ENCODE measurements around the gene TRAPPC3.

Gene TRAPPC3

DNA sequence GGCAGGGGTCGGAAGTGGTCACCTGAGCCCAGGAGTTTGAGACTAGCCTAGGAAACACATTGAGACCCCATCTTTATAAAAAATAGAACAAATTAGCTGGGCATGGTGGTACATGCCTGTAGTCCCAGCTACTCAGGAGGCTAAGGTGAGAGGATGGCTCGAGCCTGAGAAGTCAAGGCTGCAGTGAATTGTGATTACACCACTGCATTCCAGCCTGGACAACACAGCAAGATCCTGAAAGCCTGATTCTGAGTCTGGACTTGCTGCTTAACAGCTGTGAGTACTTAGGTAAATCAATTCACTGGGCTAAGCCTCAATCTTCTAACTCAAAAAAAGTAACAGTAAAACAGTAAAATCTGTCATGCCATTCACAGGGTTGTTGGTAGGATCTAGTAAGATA lies 4.9 kb downstream of the TRAPPC3 start:
- Histone ChIP-seq H3K27ac (ENCODE audit: low read length) (no peak overlapping the region), H3K9ac (ENCODE audit: low read length) (no peak overlapping the region), H3K36me3 (ENCODE audit: control insufficient read depth, low read depth, low read length) (peaks cover 6% of the 10 kb centered on the region), H3K9me3 (ENCODE audit: control insufficient read depth, low read depth, low read length) (no peaks in the 10 kb centered on the region), H3K4me1 (ENCODE audit: control insufficient read depth, low read depth, low read length) (no peaks in the 10 kb centered on the region), H3K27me3 (ENCODE audit: control insufficient read depth, insufficient read depth, low read length) (no peaks in the 10 kb centered on the region), H3K4me3 (ENCODE audit: low read length) (no peak overlapping the region)

DNA sequence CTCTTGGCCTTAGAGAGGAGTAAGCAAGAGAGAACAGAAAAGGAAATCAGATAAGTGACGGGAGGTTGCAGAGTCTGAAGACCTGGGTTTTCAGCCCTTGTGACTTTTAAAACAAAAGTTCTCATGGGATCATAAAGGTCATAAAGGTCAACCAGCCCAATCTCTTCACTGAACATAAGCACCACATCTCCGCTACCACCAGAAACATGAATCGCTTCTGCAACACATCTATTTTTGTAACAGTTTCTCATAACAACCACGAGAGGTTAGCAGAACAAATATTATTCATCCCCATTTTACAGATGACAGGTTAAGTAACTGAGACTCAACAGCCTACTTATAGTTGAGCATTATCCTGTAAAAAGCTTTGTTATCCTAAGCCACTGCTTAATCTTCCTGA lies 5.9 kb downstream of the TRAPPC3 start:
- Histone ChIP-seq H3K27me3 (ENCODE audit: control insufficient read depth, insufficient read depth, low read length) (no peaks in the 10 kb centered on the region), H3K4me3 (ENCODE audit: low read length) (no peak overlapping the region), H3K36me3 (ENCODE audit: control insufficient read depth, low read depth, low read length) (peaks cover 8% of the 10 kb centered on the region), H3K27ac (ENCODE audit: low read length) (no peak overlapping the region), H3K9ac (ENCODE audit: low read length) (no peak overlapping the region), H3K4me1 (ENCODE audit: control insufficient read depth, low read depth, low read length) (no peaks in the 10 kb centered on the region), H3K9me3 (ENCODE audit: control insufficient read depth, low read depth, low read length) (no peaks in the 10 kb centered on the region)

- Histone ChIP-seq H3K4me1 (ENCODE audit: control insufficient read depth, low read depth, low read length) (no peaks in the 10 kb centered on the region), H3K36me3 (ENCODE audit: control insufficient read depth, low read depth, low read length) (peaks cover 16% of the 10 kb centered on the region), H3K9me3 (ENCODE audit: control insufficient read depth, low read depth, low read length) (no peaks in the 10 kb centered on the region), H3K27me3 (ENCODE audit: control insufficient read depth, insufficient read depth, low read length) (no peaks in the 10 kb centered on the region), H3K9ac (ENCODE audit: low read length) (no peak overlapping the region), H3K27ac (ENCODE audit: low read length) (no peak overlapping the region), H3K4me3 (ENCODE audit: low read length) (no peak overlapping the region)
These were observed 7.2 kb downstream of the TRAPPC3 start for GRCh38 chr1:36142121-36142520.

DNA sequence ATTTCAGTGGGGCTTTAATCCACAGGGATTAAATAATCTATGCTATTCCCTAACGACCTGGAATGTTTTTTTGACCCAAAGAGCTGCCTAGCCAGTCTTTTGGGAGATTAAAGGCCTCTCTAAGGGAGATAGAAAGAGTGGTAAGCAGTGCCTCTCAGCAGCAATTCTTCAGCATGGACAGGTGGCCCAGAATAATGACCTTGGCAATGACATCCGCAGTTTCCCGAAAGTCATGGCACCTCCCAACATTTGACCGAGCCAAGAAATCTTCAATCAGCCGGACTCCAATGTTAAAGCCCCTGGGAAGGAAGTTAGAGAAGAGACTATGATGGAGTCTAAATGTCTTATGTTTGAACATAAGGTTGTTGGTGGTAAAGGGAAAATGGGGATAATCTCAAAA lies 9.8 kb downstream of the TRAPPC3 start:
- Histone ChIP-seq H3K9ac (ENCODE audit: low read length) (no peak overlapping the region), H3K27me3 (ENCODE audit: control insufficient read depth, insufficient read depth, low read length) (no peaks in the 10 kb centered on the region), H3K4me1 (ENCODE audit: control insufficient read depth, low read depth, low read length) (no peaks in the 10 kb centered on the region), H3K36me3 (ENCODE audit: control insufficient read depth, low read depth, low read length) (peaks cover 22% of the 10 kb centered on the region), H3K4me3 (ENCODE audit: low read length) (no peak overlapping the region), H3K27ac (ENCODE audit: low read length) (no peak overlapping the region), H3K9me3 (ENCODE audit: control insufficient read depth, low read depth, low read length) (no peaks in the 10 kb centered on the region)

DNA sequence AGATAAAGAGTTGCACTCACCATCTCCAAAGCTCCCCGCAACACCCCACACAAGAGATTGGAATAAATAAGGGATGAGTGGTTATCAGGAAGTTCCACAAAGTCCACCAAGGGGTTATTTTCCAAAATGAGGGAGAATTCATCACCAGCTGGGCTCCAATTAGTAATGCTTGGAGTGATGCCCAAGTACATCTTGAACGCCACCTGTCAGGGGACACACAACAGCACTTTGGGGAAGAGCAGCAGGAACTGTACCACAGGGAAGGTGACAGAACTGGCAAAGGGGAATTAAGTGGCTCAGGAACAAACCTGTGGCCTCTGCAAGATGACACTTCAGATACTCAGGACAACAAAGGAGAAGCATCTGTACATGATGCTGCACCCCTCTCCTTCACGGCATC lies 11.5 kb downstream of the TRAPPC3 start:
- Histone ChIP-seq H3K4me1 (ENCODE audit: control insufficient read depth, low read depth, low read length) (no peaks in the 10 kb centered on the region), H3K36me3 (ENCODE audit: control insufficient read depth, low read depth, low read length) (peaks cover 22% of the 10 kb centered on the region), H3K9ac (ENCODE audit: low read length) (no peak overlapping the region), H3K9me3 (ENCODE audit: control insufficient read depth, low read depth, low read length) (no peaks in the 10 kb centered on the region), H3K27ac (ENCODE audit: low read length) (no peak overlapping the region), H3K4me3 (ENCODE audit: low read length) (no peak overlapping the region), H3K27me3 (ENCODE audit: control insufficient read depth, insufficient read depth, low read length) (no peaks in the 10 kb centered on the region)

- Histone ChIP-seq H3K4me1 (ENCODE audit: control insufficient read depth, low read depth, low read length) (no peaks in the 10 kb centered on the region), H3K36me3 (ENCODE audit: control insufficient read depth, low read depth, low read length) (peaks cover 22% of the 10 kb centered on the region), H3K27ac (ENCODE audit: low read length) (no peak overlapping the region), H3K9ac (ENCODE audit: low read length) (no peak overlapping the region), H3K4me3 (ENCODE audit: low read length) (no peak overlapping the region), H3K27me3 (ENCODE audit: control insufficient read depth, insufficient read depth, low read length) (no peaks in the 10 kb centered on the region), H3K9me3 (ENCODE audit: control insufficient read depth, low read depth, low read length) (no peaks in the 10 kb centered on the region)
These were observed 12.1 kb downstream of the TRAPPC3 start for GRCh38 chr1:36137226-36137625.

- Histone ChIP-seq H3K27me3 (ENCODE audit: control insufficient read depth, insufficient read depth, low read length) (no peaks in the 10 kb centered on the region), H3K4me1 (ENCODE audit: control insufficient read depth, low read depth, low read length) (no peaks in the 10 kb centered on the region), H3K27ac (ENCODE audit: low read length) (no peak overlapping the region), H3K36me3 (ENCODE audit: control insufficient read depth, low read depth, low read length) (peaks cover 22% of the 10 kb centered on the region), H3K9me3 (ENCODE audit: control insufficient read depth, low read depth, low read length) (no peaks in the 10 kb centered on the region), H3K4me3 (ENCODE audit: low read length) (no peak overlapping the region), H3K9ac (ENCODE audit: low read length) (no peak overlapping the region)
These were observed 12.8 kb downstream of the TRAPPC3 start for GRCh38 chr1:36136535-36136934.

DNA sequence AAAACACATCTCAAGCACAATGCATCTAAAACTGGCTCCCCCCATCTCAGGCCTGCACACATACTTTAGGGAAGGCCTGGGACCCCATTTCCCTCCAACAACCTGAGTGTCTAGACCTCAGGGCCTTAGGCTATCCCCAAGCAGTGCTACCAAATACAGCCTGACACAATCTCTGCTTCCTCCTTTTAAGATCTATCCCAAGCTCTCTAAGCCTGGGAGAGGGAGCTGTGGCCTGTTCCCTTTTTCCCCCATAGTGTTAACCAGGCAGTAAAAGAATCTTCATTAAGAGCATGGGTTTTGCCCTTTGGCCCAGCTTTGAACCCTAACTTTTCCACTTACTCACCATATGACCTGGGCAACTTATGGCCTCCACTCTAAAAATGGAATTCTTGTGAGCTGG lies 13.5 kb downstream of the TRAPPC3 start:
- Histone ChIP-seq H3K27me3 (ENCODE audit: control insufficient read depth, insufficient read depth, low read length) (no peaks in the 10 kb centered on the region), H3K4me1 (ENCODE audit: control insufficient read depth, low read depth, low read length) (no peaks in the 10 kb centered on the region), H3K9ac (ENCODE audit: low read length) (no peak overlapping the region), H3K4me3 (ENCODE audit: low read length) (no peak overlapping the region), H3K9me3 (ENCODE audit: control insufficient read depth, low read depth, low read length) (no peaks in the 10 kb centered on the region), H3K36me3 (ENCODE audit: control insufficient read depth, low read depth, low read length) (peaks cover 22% of the 10 kb centered on the region), H3K27ac (ENCODE audit: low read length) (no peak overlapping the region)

GRCh38 chr1:36135330-36135667 lies 14.0 kb downstream of the TRAPPC3 start:
- peaks cover 22% of the 10 kb centered on the region for H3K36me3 ChIP-seq (ENCODE audit: control insufficient read depth, low read depth, low read length)
- H3K4me1 ChIP-seq (ENCODE audit: control insufficient read depth, low read depth, low read length) = no peaks in the 10 kb centered on the region
- H3K27me3 ChIP-seq (ENCODE audit: control insufficient read depth, insufficient read depth, low read length) = no peaks in the 10 kb centered on the region
- no peak overlapping the region for H3K27ac ChIP-seq (ENCODE audit: low read length)
- H3K9me3 ChIP-seq (ENCODE audit: control insufficient read depth, low read depth, low read length) = no peaks in the 10 kb centered on the region
- H3K4me3 ChIP-seq (ENCODE audit: low read length) = no peak overlapping the region
- H3K9ac ChIP-seq (ENCODE audit: low read length) = no peak overlapping the region

DNA sequence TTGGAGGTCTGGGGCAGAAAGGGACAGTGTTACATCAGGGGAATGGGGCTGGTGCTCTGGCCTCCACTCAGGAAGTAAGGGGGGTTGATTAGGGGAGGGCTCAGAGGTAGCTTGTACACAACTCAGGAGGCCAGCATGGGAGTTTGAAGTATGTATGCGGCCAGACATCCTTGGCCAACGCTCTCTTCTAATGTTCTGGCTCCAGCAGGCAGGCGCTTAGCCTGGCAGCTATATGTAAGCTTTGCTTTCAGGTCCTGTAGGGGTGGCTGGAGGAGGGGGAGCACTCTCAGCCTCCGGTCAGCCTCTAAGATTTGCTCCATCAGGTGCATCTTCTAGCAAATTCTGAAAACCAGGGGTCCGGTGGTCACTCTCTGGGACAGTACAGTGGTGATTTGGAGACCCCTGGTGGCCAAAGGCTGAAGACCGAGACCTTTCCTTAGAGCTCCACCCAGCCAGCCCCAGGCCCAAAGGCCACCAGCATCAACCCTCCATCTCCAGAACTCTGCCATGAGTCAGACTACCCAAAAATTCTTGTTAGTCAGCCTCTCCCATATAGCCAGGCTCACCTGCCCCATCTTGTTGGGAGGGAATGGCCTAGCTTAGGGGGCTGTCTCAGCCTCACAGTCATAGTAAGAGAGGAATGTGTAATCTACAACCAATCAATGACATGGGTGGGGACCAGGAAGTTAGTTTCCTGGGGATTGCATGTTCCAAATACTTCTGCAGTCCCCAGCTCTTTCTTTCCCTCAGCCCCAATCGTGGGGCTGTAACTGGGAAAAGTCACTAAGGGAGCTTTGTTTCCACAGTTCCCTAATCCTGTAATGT lies 14.6 kb downstream of the TRAPPC3 start:
- Histone ChIP-seq H3K9ac (ENCODE audit: low read length) (no peak overlapping the region), H3K27ac (ENCODE audit: low read length) (no peak overlapping the region), H3K27me3 (ENCODE audit: control insufficient read depth, insufficient read depth, low read length) (no peaks in the 10 kb centered on the region)

GRCh38 chr1:36134031-36134430 lies 15.3 kb downstream of the TRAPPC3 start:
- Histone ChIP-seq H3K4me1 (ENCODE audit: control insufficient read depth, low read depth, low read length) (no peaks in the 10 kb centered on the region), H3K4me3 (ENCODE audit: low read length) (no peak overlapping the region), H3K9ac (ENCODE audit: low read length) (no peak overlapping the region), H3K36me3 (ENCODE audit: control insufficient read depth, low read depth, low read length) (peaks cover 13% of the 10 kb centered on the region), H3K27me3 (ENCODE audit: control insufficient read depth, insufficient read depth, low read length) (no peaks in the 10 kb centered on the region), H3K27ac (ENCODE audit: low read length) (no peak overlapping the region), H3K9me3 (ENCODE audit: control insufficient read depth, low read depth, low read length) (no peaks in the 10 kb centered on the region)

More for the DNA sequence above, 14.6 kb downstream of the TRAPPC3 start:
- Histone ChIP-seq H3K4me3 (ENCODE audit: low read length) (no peak overlapping the region), H3K9me3 (ENCODE audit: control insufficient read depth, low read depth, low read length) (no peaks in the 10 kb centered on the region), H3K36me3 (ENCODE audit: control insufficient read depth, low read depth, low read length) (peaks cover 18% of the 10 kb centered on the region), H3K4me1 (ENCODE audit: control insufficient read depth, low read depth, low read length) (no peaks in the 10 kb centered on the region)

GRCh38 chr1:36133484-36133883 lies 15.8 kb downstream of the TRAPPC3 start:
- Histone ChIP-seq H3K27ac (ENCODE audit: low read length) (no peak overlapping the region), H3K4me3 (ENCODE audit: low read length) (no peak overlapping the region), H3K9ac (ENCODE audit: low read length) (no peak overlapping the region), H3K4me1 (ENCODE audit: control insufficient read depth, low read depth, low read length) (no peaks in the 10 kb centered on the region), H3K27me3 (ENCODE audit: control insufficient read depth, insufficient read depth, low read length) (no peaks in the 10 kb centered on the region), H3K9me3 (ENCODE audit: control insufficient read depth, low read depth, low read length) (no peaks in the 10 kb centered on the region), H3K36me3 (ENCODE audit: control insufficient read depth, low read depth, low read length) (peaks cover 13% of the 10 kb centered on the region)
